Peyer's patch (tissue), 4 donors: ENCODE measurements around the gene NARF. TPM values are rescaled to one million over a fixed set of nuclear protein-coding genes. Genes with fewer than 3 reads are reported as not detected.

Source experiments
- DNase-seq, 3 donors: peaks; one replicate each; pipeline ENCODE4 v3.0.0-alpha.2; 2017 to 2019
- H3K27ac ChIP-seq, 4 donors: fragments of 200-600 bp; sonication (generic); one replicate each; pipeline ENCODE4 v1.5.1; 2016 to 2019
- H3K27me3 ChIP-seq, 2 donors: fragments of 200-600 bp; sonication (generic); one replicate each; pipeline ENCODE4 v1.5.1; 2019
- H3K36me3 ChIP-seq, 3 donors: fragments of 200-600 bp; sonication (generic); one replicate each; pipeline ENCODE4 v1.5.1; 2016 to 2019
- H3K4me1 ChIP-seq, 4 donors: fragments of 200-600 bp; sonication (generic); one replicate each; pipeline ENCODE4 v1.5.1; 2016 to 2019
- H3K4me3 ChIP-seq, 4 donors: fragments of 200-600 bp; sonication (generic); 1 replicate in 3 of 4; 2 replicates in 1 of 4; pipeline ENCODE4 v1.5.1; 2016 to 2019; ENCODE audit warnings: mild to moderate bottlenecking in 1 of 4
- H3K9me3 ChIP-seq, 4 donors: fragments of 200-600 bp; sonication (generic); one replicate each; pipeline ENCODE4 v1.5.1; 2016 to 2019; ENCODE audit warnings: mild to moderate bottlenecking in 1 of 4
- POLR2A ChIP-seq, 2 donors: fragments of 450-650 bp; IDR thresholded peaks; one replicate each; pipeline ENCODE4 v1.5.1; 2017; ENCODE audit warnings: antibody characterized with exemption in 2 of 2, mild to moderate bottlenecking in 2 of 2, moderate library complexity in 2 of 2
- total RNA-seq, 4 donors: library from RNA; depleted of rRNA; stranded (reverse); fragments of >200 nt; gene quantifications; one replicate each; pipeline ENCODE4 v1.1.0, GENCODE V29; 2016
- TF ChIP-seq, protein P1 (sequence below), 6 experiments: fragments of 450-650 bp in 4 of 6; fragments of 200-600 bp in 2 of 6; sonication (generic) in 1 of 6; IDR thresholded peaks; one replicate each; pipeline ENCODE4 v1.5.1; 2017 to 2019; ENCODE audit warnings: antibody characterized with exemption in 6 of 6, mild to moderate bottlenecking in 3 of 6, moderate library complexity in 1 of 6

Gene NARF
- total RNA-seq, 4 donors from 2014 or later, result 31.9 to 81.7 (median 52.0) TPM

DNA sequence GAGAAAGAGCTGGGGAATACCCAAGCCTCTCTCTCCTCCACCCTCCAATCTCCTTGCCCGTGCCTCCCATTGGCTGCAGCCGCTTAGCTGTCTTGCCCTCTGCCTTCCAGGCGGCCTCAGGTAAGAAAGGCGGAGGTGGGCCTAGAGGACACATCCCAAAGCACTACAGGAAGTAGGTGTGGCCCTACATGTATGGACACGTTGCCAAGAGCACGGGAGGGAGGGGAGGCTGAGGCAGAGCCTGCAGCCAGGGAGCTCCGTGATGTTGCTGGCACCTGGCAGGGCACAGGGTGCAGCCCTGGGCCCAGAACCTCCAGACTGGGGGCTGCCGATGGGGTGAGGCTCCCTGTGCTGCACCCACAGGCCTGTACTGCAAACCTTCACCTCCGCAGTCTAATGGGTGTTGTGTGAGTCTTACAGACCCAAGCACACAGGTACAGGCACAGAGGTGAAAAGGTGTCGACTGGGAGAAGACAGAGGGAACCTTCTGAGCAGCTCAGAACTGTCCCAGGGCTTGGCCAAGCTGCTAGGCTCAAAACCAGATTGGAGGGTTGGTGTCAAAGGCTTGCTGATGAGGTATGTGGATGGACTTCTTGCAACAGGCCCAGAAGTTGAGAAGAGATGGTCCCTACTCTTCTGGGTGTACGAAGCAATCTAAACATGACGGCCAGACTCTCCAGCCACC is 37.4 kb downstream of the NARF start:
- H3K27ac ChIP-seq, result peak overlapping the region in 1 of 4 donors; percentile 85
- H3K4me1 ChIP-seq, result peaks cover 5 to 21% (median 6%) of the 10 kb centered on the region in 4 donors
- H3K27me3 ChIP-seq, result no peaks in the 10 kb centered on the region
- no peaks in the 10 kb centered on the region for H3K36me3 ChIP-seq
- H3K9me3 ChIP-seq, result no peaks in the 10 kb centered on the region
- TF ChIP-seq, protein P1, sequence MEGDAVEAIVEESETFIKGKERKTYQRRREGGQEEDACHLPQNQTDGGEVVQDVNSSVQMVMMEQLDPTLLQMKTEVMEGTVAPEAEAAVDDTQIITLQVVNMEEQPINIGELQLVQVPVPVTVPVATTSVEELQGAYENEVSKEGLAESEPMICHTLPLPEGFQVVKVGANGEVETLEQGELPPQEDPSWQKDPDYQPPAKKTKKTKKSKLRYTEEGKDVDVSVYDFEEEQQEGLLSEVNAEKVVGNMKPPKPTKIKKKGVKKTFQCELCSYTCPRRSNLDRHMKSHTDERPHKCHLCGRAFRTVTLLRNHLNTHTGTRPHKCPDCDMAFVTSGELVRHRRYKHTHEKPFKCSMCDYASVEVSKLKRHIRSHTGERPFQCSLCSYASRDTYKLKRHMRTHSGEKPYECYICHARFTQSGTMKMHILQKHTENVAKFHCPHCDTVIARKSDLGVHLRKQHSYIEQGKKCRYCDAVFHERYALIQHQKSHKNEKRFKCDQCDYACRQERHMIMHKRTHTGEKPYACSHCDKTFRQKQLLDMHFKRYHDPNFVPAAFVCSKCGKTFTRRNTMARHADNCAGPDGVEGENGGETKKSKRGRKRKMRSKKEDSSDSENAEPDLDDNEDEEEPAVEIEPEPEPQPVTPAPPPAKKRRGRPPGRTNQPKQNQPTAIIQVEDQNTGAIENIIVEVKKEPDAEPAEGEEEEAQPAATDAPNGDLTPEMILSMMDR (IDR thresholded peaks at IDR 0.05), result no peak
- TF ChIP-seq POLR2A (IDR thresholded peaks at IDR 0.05), result no peak
- no peak for DNase-seq
- H3K4me3 ChIP-seq, result no peak overlapping the region

DNA sequence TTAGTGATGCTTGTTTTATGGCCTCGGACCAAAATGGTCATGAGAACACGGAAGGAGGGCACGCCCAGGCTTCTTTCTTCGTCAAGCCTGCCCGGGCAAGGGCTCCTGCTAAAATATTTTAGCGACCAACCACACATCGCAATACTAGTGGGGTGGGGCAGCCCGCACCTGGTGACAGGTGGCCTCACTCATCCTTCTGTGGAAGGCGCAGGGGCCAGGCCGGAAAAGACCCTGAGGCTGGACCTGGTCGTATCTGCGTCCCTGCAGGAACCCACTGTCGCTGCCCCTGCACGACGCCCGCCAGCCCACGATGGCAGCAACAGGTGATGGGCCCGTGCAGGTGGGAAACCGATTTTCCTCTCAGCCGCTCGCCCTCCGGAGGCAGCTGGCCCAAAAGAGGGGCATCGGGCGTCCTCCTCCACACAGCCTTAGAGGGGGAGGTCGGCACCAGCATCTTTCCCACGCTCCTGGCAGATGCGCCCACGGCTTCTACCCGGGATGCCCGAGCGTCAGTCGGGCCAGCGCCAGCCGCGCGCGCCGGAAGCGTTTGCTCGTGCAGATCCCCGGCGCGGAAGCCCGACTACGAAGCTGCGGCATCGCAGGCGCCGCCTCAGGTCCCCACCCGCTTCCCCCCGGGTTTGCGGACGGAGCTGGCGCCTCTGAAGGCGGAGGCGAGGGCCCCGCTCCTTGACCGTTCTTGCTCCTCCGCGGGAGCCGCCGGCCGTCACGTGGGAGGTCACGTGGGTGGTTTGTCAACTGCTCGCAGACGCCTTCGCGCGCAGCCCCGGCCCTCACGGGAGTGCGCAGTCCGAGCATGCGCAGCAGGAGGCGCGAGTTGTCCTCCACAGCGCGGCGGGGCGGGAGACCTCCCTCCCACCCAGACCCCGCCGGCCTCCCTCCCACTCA is 38.2 kb downstream of the NARF start:
- no peaks in the 10 kb centered on the region for H3K27me3 ChIP-seq
- H3K4me3 ChIP-seq, result peak overlapping the region; percentile 51 to 79 (median 64)
- DNase-seq, result peak; percentile 97 to 98 (median 98)
- no peaks in the 10 kb centered on the region for H3K36me3 ChIP-seq
- H3K9me3 ChIP-seq, result no peaks in the 10 kb centered on the region
- H3K27ac ChIP-seq, result peak overlapping the region; percentile 73 to 94 (median 86)
- TF ChIP-seq, protein P1 (IDR thresholded peaks at IDR 0.05), result peak in 1 of 6 experiments; percentile 25
- TF ChIP-seq POLR2A (IDR thresholded peaks at IDR 0.05), result peak; percentile 56 to 60
- H3K4me1 ChIP-seq, result peaks cover 5 to 21% (median 6%) of the 10 kb centered on the region in 4 donors

DNA sequence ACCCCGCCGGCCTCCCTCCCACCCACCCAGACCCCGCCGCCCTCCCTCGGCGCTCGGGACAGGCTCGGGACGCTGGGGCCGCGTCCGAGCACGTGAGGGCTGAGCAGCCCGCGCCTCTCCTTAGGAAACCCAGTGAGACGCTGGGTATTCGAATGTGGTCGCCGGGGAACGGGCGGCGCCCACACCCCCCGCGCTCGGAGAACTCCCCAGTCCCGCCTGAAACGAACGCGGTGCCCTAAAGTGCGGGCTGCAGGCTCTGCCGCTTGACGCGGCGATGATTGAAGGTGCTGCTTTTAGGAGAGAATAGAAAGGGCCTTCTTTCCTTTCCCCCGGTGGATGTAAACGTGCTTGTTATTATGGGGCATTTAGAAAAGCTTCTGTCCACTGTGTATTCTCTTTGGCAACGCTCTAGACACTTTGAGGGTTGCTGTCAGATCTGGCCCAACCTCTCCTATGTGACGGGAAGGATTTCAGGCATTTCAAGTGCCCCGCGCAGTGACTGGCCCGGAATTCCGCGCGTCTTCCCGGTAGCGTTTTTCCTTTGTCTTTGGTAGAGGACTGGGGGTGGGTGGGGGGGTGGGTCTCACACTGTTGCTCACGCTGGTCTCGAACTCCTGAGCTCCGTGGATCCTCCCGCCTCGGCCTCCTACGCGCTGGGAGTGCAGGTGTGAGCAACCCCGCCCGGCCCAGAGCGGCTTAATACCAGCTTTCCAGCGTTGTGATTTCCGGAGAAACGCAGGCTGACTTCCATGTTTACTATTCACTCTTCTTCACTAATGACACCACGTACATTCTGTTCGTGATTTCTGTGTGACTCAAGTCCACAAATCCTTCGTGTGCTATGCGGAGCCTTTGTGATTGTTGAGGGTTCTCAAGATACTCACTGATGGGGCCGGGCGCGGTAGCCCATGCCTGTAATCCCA is 39.2 kb downstream of the NARF start:
- Histone ChIP-seq H3K4me1 (peaks cover 5 to 21% (median 6%) of the 10 kb centered on the region in 4 donors), H3K27ac (peak overlapping the region; percentile 73 to 94 (median 86))
- peak in 2 of 3 donors; percentile 42 to 69 for DNase-seq

DNA sequence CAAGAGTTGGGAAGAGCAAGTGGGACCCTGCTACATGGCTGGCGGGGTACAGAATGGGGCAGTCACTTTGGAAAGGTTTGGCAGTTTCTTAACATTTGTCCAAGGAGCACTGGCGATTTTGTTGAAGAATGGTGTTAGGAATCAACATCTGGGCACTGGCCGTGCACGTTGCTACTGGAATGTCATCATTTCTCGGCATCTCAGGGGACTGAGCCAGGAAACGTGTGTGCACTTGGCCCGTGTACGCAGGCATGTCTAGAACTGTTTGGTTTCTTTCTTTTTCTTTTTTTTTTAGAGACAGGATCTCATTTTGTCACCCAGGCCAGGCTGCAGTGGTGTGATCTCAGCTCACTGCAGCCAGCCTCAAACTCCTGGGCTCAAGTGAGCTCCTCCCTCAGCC is 43.7 kb downstream of the NARF start:
- Histone ChIP-seq H3K27ac (no peak overlapping the region), H3K4me1 (peaks cover 0 to 15% (median 3%) of the 10 kb centered on the region in 4 donors), H3K4me3 (no peak overlapping the region), H3K9me3 (no peaks in the 10 kb centered on the region), H3K27me3 (no peaks in the 10 kb centered on the region), H3K36me3 (no peaks in the 10 kb centered on the region)
- DNase-seq, result no peak
- no peak for TF ChIP-seq POLR2A (IDR thresholded peaks at IDR 0.05)
- TF ChIP-seq, protein P1 (IDR thresholded peaks at IDR 0.05), result no peak

More for the DNA sequence above, 39.2 kb downstream of the NARF start:
- Histone ChIP-seq H3K36me3 (no peaks in the 10 kb centered on the region), H3K9me3 (no peaks in the 10 kb centered on the region), H3K27me3 (no peaks in the 10 kb centered on the region), H3K4me3 (peak overlapping the region; percentile 51 to 79 (median 64))
- no peak for TF ChIP-seq POLR2A (IDR thresholded peaks at IDR 0.05)
- TF ChIP-seq, protein P1 (IDR thresholded peaks at IDR 0.05), result no peak
